Measurements from ENCODE around the gene KRT24. TPM values are rescaled to one million over a fixed set of nuclear protein-coding genes. Genes with fewer than 3 reads are reported as not detected.
A peak's percentile ranks its signal among the peaks of the same experiment; 100 is the strongest.

KRT24 gene
- total RNA-seq, 2 donors from 2014 or later = not detected

GRCh38 chr17:40738553-40738952 is 35.0 kb upstream of the KRT24 start:
- TF ChIP-seq CTCF (conservative IDR thresholded peaks at IDR 0.05) = peak; percentile 27
- peaks cover 17% of the 10 kb centered on the region for H3K27me3 Mint-ChIP-seq (ENCODE audit: insufficient read depth)
- peaks cover 27% of the 10 kb centered on the region for H3K9me3 ChIP-seq (ENCODE audit: control insufficient read depth, low read length)
- no peaks in the 10 kb centered on the region for H3K36me3 ChIP-seq (ENCODE audit: control insufficient read depth, insufficient read depth, low read length)
- H3K9me3 Mint-ChIP-seq = peaks cover 29% of the 10 kb centered on the region
- peaks cover 2% of the 10 kb centered on the region for H3K36me3 Mint-ChIP-seq (ENCODE audit: low read depth)
- H3K4me3 ChIP-seq (ENCODE audit: low read length) = no peak overlapping the region
- peaks cover 5% of the 10 kb centered on the region for H3K4me1 ChIP-seq (ENCODE audit: control insufficient read depth, insufficient read depth, low read length)
- H3K27me3 ChIP-seq (ENCODE audit: control insufficient read depth, insufficient read depth, low read length, poor library complexity, severe bottlenecking) = no peaks in the 10 kb centered on the region
- 79 to 95% methylated on average over 3 to 4 of the region's 4 CpGs for WGBS, 2 experiments (ENCODE audit: insufficient coverage in 1 of 2, insufficient read length in 1 of 2)
- H3K4me3 Mint-ChIP-seq = no peak overlapping the region
- DNase-seq = no peak
- H3K27ac Mint-ChIP-seq = no peak overlapping the region
- H3K4me1 Mint-ChIP-seq = peaks cover 11% of the 10 kb centered on the region
- H3K27ac ChIP-seq (ENCODE audit: low read depth, low read length) = no peak overlapping the region
- H3K9ac ChIP-seq (ENCODE audit: extremely low read depth, low read length, poor library complexity, severe bottlenecking) = no peak overlapping the region

GRCh38 chr17:40735016-40735415 is 31.5 kb upstream of the KRT24 start:
- H3K9me3 Mint-ChIP-seq = peaks cover 19% of the 10 kb centered on the region
- Histone ChIP-seq H3K27me3 (ENCODE audit: control insufficient read depth, insufficient read depth, low read length, poor library complexity, severe bottlenecking) (no peaks in the 10 kb centered on the region), H3K36me3 (ENCODE audit: control insufficient read depth, insufficient read depth, low read length) (no peaks in the 10 kb centered on the region), H3K4me3 (ENCODE audit: low read length) (peak overlapping the region; percentile 39), H3K27ac (ENCODE audit: low read depth, low read length) (no peak overlapping the region), H3K9ac (ENCODE audit: extremely low read depth, low read length, poor library complexity, severe bottlenecking) (no peak overlapping the region), H3K4me1 (ENCODE audit: control insufficient read depth, insufficient read depth, low read length) (peaks cover 5% of the 10 kb centered on the region), H3K9me3 (ENCODE audit: control insufficient read depth, low read length) (peaks cover 24% of the 10 kb centered on the region)
- no peak for DNase-seq
- no peaks in the 10 kb centered on the region for H3K36me3 Mint-ChIP-seq (ENCODE audit: low read depth)
- no peak for TF ChIP-seq CTCF (conservative IDR thresholded peaks at IDR 0.05)
- H3K4me1 Mint-ChIP-seq = peaks cover 11% of the 10 kb centered on the region
- H3K4me3 Mint-ChIP-seq = no peak overlapping the region
- H3K27ac Mint-ChIP-seq = no peak overlapping the region
- WGBS, 2 experiments (ENCODE audit: insufficient coverage in 1 of 2, insufficient read length in 1 of 2) = 86 to 87% methylated on average over 1 of the region's 1 CpG
- peaks cover 15% of the 10 kb centered on the region for H3K27me3 Mint-ChIP-seq (ENCODE audit: insufficient read depth)

GRCh38 chr17:40734018-40734417 is 30.5 kb upstream of the KRT24 start:
- peaks cover 11% of the 10 kb centered on the region for H3K4me1 Mint-ChIP-seq
- H3K9ac ChIP-seq (ENCODE audit: extremely low read depth, low read length, poor library complexity, severe bottlenecking) = no peak overlapping the region
- H3K4me3 Mint-ChIP-seq = no peak overlapping the region
- H3K36me3 Mint-ChIP-seq (ENCODE audit: low read depth) = no peaks in the 10 kb centered on the region
- WGBS, 2 experiments (ENCODE audit: insufficient coverage in 1 of 2, insufficient read length in 1 of 2) = 95% methylated on average over 6 of the region's 6 CpGs
- H3K9me3 ChIP-seq (ENCODE audit: control insufficient read depth, low read length) = peaks cover 24% of the 10 kb centered on the region
- H3K27ac ChIP-seq (ENCODE audit: low read depth, low read length) = no peak overlapping the region
- peaks cover 19% of the 10 kb centered on the region for H3K9me3 Mint-ChIP-seq
- peaks cover 17% of the 10 kb centered on the region for H3K27me3 Mint-ChIP-seq (ENCODE audit: insufficient read depth)
- peak overlapping the region; percentile 47 for H3K4me3 ChIP-seq (ENCODE audit: low read length)
- no peaks in the 10 kb centered on the region for H3K27me3 ChIP-seq (ENCODE audit: control insufficient read depth, insufficient read depth, low read length, poor library complexity, severe bottlenecking)
- H3K27ac Mint-ChIP-seq = no peak overlapping the region
- TF ChIP-seq CTCF (conservative IDR thresholded peaks at IDR 0.05) = no peak
- peaks cover 5% of the 10 kb centered on the region for H3K4me1 ChIP-seq (ENCODE audit: control insufficient read depth, insufficient read depth, low read length)
- no peak for DNase-seq
- H3K36me3 ChIP-seq (ENCODE audit: control insufficient read depth, insufficient read depth, low read length) = no peaks in the 10 kb centered on the region

All from endodermal cell (in vitro differentiated cells).